ENCODE data around the gene ACP1. TPM values are rescaled to one million over a fixed set of nuclear protein-coding genes. Genes with fewer than 3 reads are reported as not detected.

ACP1 gene
- total RNA-seq, 3 donors from 2014 or later (not counting 1 experiment from before 2014, with no cell fraction given): 87.2 to 104 (median 102) TPM

DNA sequence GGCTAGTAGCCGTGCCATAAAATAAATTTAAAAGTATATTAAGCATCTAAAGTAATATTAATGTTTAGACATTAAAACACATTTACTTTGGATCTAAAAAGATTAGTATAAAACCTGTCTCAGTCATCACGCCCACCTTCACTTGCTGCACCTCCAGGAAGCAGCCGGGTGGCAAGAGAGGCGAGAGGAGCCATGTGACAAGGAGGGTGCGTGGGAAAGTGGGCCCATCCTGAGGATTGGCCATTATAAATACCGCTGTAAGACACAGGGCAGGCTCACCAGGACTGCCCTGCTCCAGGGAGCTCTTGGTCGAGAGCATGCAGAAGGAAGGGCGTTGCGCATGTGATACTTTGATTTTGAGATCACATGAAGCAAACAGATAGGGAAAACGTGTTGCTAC lies 57.6 kb downstream of the ACP1 start:
- Mint-ChIP-seq H3K27me3 (ENCODE audit: low read depth in 2 of 2) (peaks cover 20 to 40% of the 10 kb centered on the region in 2 donors), H3K27ac (no peak overlapping the region), H3K9me3 (no peaks in the 10 kb centered on the region), H3K36me3 (peaks cover 4% of the 10 kb centered on the region), H3K4me3 (no peak overlapping the region), H3K4me1 (peaks cover 20% of the 10 kb centered on the region in 2 donors)
- WGBS (ENCODE audit: insufficient coverage): 84% methylated on average over 9 of the region's 10 CpGs
- Histone ChIP-seq H3K4me3 (ENCODE audit: low read length) (no peak overlapping the region), H3K36me3 (ENCODE audit: control insufficient read depth, insufficient read depth, low read length) (no peaks in the 10 kb centered on the region), H3K27ac (ENCODE audit: low read length) (no peak overlapping the region), H3K27me3 (ENCODE audit: control insufficient read depth, insufficient read depth, low read length) (no peaks in the 10 kb centered on the region), H3K4me1 (ENCODE audit: control insufficient read depth, insufficient read depth, low read length) (peaks cover 23% of the 10 kb centered on the region), H3K9me3 (ENCODE audit: control insufficient read depth, insufficient read depth, low read length) (no peaks in the 10 kb centered on the region)
- TF ChIP-seq, protein P1, sequence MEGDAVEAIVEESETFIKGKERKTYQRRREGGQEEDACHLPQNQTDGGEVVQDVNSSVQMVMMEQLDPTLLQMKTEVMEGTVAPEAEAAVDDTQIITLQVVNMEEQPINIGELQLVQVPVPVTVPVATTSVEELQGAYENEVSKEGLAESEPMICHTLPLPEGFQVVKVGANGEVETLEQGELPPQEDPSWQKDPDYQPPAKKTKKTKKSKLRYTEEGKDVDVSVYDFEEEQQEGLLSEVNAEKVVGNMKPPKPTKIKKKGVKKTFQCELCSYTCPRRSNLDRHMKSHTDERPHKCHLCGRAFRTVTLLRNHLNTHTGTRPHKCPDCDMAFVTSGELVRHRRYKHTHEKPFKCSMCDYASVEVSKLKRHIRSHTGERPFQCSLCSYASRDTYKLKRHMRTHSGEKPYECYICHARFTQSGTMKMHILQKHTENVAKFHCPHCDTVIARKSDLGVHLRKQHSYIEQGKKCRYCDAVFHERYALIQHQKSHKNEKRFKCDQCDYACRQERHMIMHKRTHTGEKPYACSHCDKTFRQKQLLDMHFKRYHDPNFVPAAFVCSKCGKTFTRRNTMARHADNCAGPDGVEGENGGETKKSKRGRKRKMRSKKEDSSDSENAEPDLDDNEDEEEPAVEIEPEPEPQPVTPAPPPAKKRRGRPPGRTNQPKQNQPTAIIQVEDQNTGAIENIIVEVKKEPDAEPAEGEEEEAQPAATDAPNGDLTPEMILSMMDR (IDR thresholded peaks at IDR 0.05): no peak
- no peak for ATAC-seq
- intact Hi-C loops (cut with micrococcal nuclease): no loop called here
- no peak for DNase-seq

- no peak overlapping the region for H3K4me3 Mint-ChIP-seq
- Histone ChIP-seq H3K9me3 (ENCODE audit: control insufficient read depth, insufficient read depth, low read length) (no peaks in the 10 kb centered on the region), H3K36me3 (ENCODE audit: control insufficient read depth, insufficient read depth, low read length) (no peaks in the 10 kb centered on the region), H3K4me3 (ENCODE audit: low read length) (no peak overlapping the region), H3K27me3 (ENCODE audit: control insufficient read depth, insufficient read depth, low read length) (no peaks in the 10 kb centered on the region), H3K4me1 (ENCODE audit: control insufficient read depth, insufficient read depth, low read length) (peaks cover 15% of the 10 kb centered on the region), H3K27ac (ENCODE audit: low read length) (no peak overlapping the region)
- 90% methylated on average over 6 of the region's 9 CpGs for WGBS (ENCODE audit: insufficient coverage)
- H3K27me3 Mint-ChIP-seq (ENCODE audit: low read depth in 2 of 2): peaks cover 23 to 41% of the 10 kb centered on the region in 2 donors
- ATAC-seq (no peak), DNase-seq (no peak)
- intact Hi-C loops (cut with micrococcal nuclease): no loop called here
- peaks cover 13% of the 10 kb centered on the region in 2 donors for H3K4me1 Mint-ChIP-seq
- no peaks in the 10 kb centered on the region for H3K9me3 Mint-ChIP-seq
- no peak overlapping the region for H3K27ac Mint-ChIP-seq
- TF ChIP-seq, protein P1 (IDR thresholded peaks at IDR 0.05): no peak
- peaks cover 8% of the 10 kb centered on the region for H3K36me3 Mint-ChIP-seq
Measured at GRCh38 chr2:323035-323434, 58.3 kb downstream of the ACP1 start.

Other genes with a start within 250 kb of the ACP1 start
- gene FAM110C, start 218.4 kb upstream of the ACP1 start, total RNA-seq: 1 to 10 TPM; 1.3 to 8.5 (median 3.6) TPM
- gene SH3YL1, start 915 bp upstream of the ACP1 start, total RNA-seq: 10 to 100 TPM; 28.3 to 42.2 (median 32.3) TPM
- 1 to 10 TPM; 1.1 to 2.0 (median 1.7) TPM for gene ALKAL2, start 23.1 kb downstream of the ACP1 start, total RNA-seq